ENCODE results near the gene TNFRSF8.
A peak's percentile ranks its signal among the peaks of the same experiment; 100 is the strongest.
"Not testable (repeated sequence)": the region's sequence is repeated elsewhere in the genome, so short reads cannot be mapped to it uniquely, and the experiment has no call there.

TNFRSF8 gene

GRCh38 chr1:12063141-12064072 lies at the start of gene TNFRSF8:
Gene TNFRSF8 (plus strand): TSS chr1:12063303. CDS start chr1:12063599, 296 bp downstream.
- peak; percentile 42 for DNase-seq

- DNase-seq: peak; percentile 9
These were observed 48.7 kb upstream of the TNFRSF8 start for GRCh38 chr1:12014141-12014991.

- DNase-seq: no peak
These were observed 48.1 kb upstream of the TNFRSF8 start for GRCh38 chr1:12015001-12015491.

GRCh38 chr1:12015499-12015898 lies 47.6 kb upstream of the TNFRSF8 start:
- no peak for DNase-seq

GRCh38 chr1:12016182-12016581 lies 46.9 kb upstream of the TNFRSF8 start:
- DNase-seq: no peak

GRCh38 chr1:12019858-12020509 lies 43.1 kb upstream of the TNFRSF8 start:
- no peak for DNase-seq

GRCh38 chr1:12021616-12022015 lies 41.5 kb upstream of the TNFRSF8 start:
- DNase-seq: no peak

- no peak for DNase-seq
These were observed 41.1 kb upstream of the TNFRSF8 start for GRCh38 chr1:12022036-12022435.

GRCh38 chr1:12026586-12026985 lies 36.5 kb upstream of the TNFRSF8 start:
- no peak for DNase-seq

- DNase-seq: no peak
These were observed 34.9 kb upstream of the TNFRSF8 start for GRCh38 chr1:12028248-12028647.

GRCh38 chr1:12028957-12029511 lies 34.1 kb upstream of the TNFRSF8 start:
- no peak for DNase-seq

GRCh38 chr1:12029720-12030339 lies 33.3 kb upstream of the TNFRSF8 start:
- no peak for DNase-seq

- peak; percentile 45 for DNase-seq
These were observed 31.8 kb upstream of the TNFRSF8 start for GRCh38 chr1:12031039-12031980.

GRCh38 chr1:12032161-12032621 lies 30.9 kb upstream of the TNFRSF8 start:
- DNase-seq: no peak

GRCh38 chr1:12033441-12033840 lies 29.7 kb upstream of the TNFRSF8 start:
- DNase-seq: not testable (repeated sequence)

GRCh38 chr1:12034381-12034801 lies 28.7 kb upstream of the TNFRSF8 start:
- DNase-seq: no peak

- no peak for DNase-seq
These were observed 27.8 kb upstream of the TNFRSF8 start for GRCh38 chr1:12035312-12035711.

- DNase-seq: no peak
These were observed 25.4 kb upstream of the TNFRSF8 start for GRCh38 chr1:12037486-12038355.

- DNase-seq: no peak
These were observed 24.5 kb upstream of the TNFRSF8 start for GRCh38 chr1:12038356-12039163.
